SK-N-SH (cell line): ENCODE measurements around the gene EFNB1. TPM values are rescaled to one million over a fixed set of nuclear protein-coding genes. Genes with fewer than 3 reads are reported as not detected.
"Not testable (repeated sequence)": the region's sequence is repeated elsewhere in the genome, so short reads cannot be mapped to it uniquely, and the experiment has no call there.

Experiments used
- CTCF ChIA-PET: fragments of 300-600, 350-600 bp; formaldehyde crosslinking; extraction: SDS; loops from one replicate; lab custom pipeline; 2021; lab: Yijun Ruan, JAX
- POLR2A ChIA-PET: fragments of 350-600 bp; sonication (Branson Sonifier 250); formaldehyde crosslinking; extraction: SDS; loops from one replicate; lab custom pipeline; 2020; ENCODE audit warnings: antibody characterized with exemption, inconsistent platforms; lab: Yijun Ruan, JAX
- DNase-seq: peaks from one replicate; pipeline ENCODE4 v3.0.0; 2012
- H2AFZ ChIP-seq: fragments of 200-600 bp; sonication (generic); 2 replicates; pipeline ENCODE4 v1.8.1; 2016; ENCODE audit warnings: antibody characterized with exemption, mild to moderate bottlenecking, low read depth
- H3F3A ChIP-seq: fragments of 200-600 bp; sonication (generic); replicated peaks from 2 replicates; pipeline ENCODE3; 2016; ENCODE audit warnings: antibody characterized with exemption, mild to moderate bottlenecking; ENCODE audit not compliant: insufficient read depth
- H3K27ac ChIP-seq, 2 experiments: fragments of 200-500 bp in 1 of 2; fragments of 200-600 bp in 1 of 2; sonication (Bioruptor generic) in 1 of 2; sonication (generic), shearing (Covaris generic) in 1 of 2; 2 replicates each; pipeline versions ENCODE4 v1.5.1 to v1.6.1; 2014 to 2016; ENCODE audit warnings: low read depth in 2 of 2, inconsistent platforms in 1 of 2, low read length in 1 of 2, mild to moderate bottlenecking in 1 of 2, mixed read lengths in 1 of 2
- H3K27me3 ChIP-seq: fragments of 200-600 bp; sonication (generic), shearing (Covaris generic); 2 replicates; pipeline ENCODE4 v1.6.1; 2016; ENCODE audit warnings: mixed run types; ENCODE audit not compliant: insufficient read depth
- H3K36me3 ChIP-seq, 2 experiments: fragments of 200-500 bp in 1 of 2; fragments of 200-600 bp in 1 of 2; sonication (Bioruptor generic) in 1 of 2; sonication (generic) in 1 of 2; replicated peaks in 1 of 2; 2 replicates each; pipeline versions ENCODE3 to v1.5.1; 2014 to 2016; ENCODE audit warnings: low read length in 1 of 2, mild to moderate bottlenecking in 1 of 2; ENCODE audit not compliant: insufficient read depth in 2 of 2, control insufficient read depth in 1 of 2
- H3K4me1 ChIP-seq, 2 experiments: fragments of 200-500 bp in 1 of 2; fragments of 200-600 bp in 1 of 2; sonication (Bioruptor generic) in 1 of 2; sonication (generic), shearing (Covaris generic) in 1 of 2; 2 replicates each; pipeline versions ENCODE4 v1.5.1 to v1.6.1; 2014 to 2016; ENCODE audit warnings: low read depth in 1 of 2, low read length in 1 of 2, mixed run types in 1 of 2; ENCODE audit not compliant: insufficient read depth in 2 of 2, control insufficient read depth in 1 of 2
- H3K4me2 ChIP-seq: fragments of 200-600 bp; sonication (generic), shearing (Covaris generic); 2 replicates; pipeline ENCODE4 v1.6.1; 2017; ENCODE audit warnings: mixed run types
- H3K4me3 ChIP-seq, 2 experiments: fragments of 200-500 bp in 1 of 2; fragments of 200-600 bp in 1 of 2; sonication (Bioruptor generic) in 1 of 2; sonication (generic), shearing (Covaris generic) in 1 of 2; 2 replicates each; pipeline versions ENCODE4 v1.5.1 to v1.8.1; 2014 to 2016; ENCODE audit warnings: low read depth in 2 of 2, inconsistent platforms in 1 of 2, low read length in 1 of 2, mild to moderate bottlenecking in 1 of 2, mixed read lengths in 1 of 2, moderate library complexity in 1 of 2
- H3K79me2 ChIP-seq: fragments of 200-600 bp; sonication (generic); 2 replicates; pipeline ENCODE4 v1.8.1; 2017; ENCODE audit warnings: mild to moderate bottlenecking; ENCODE audit not compliant: insufficient read depth
- H3K9ac ChIP-seq: fragments of 200-600 bp; sonication (generic); 2 replicates; pipeline ENCODE4 v1.6.1; 2017; ENCODE audit warnings: mixed run types
- H3K9me2 ChIP-seq: fragments of 200-600 bp; sonication (generic); 2 replicates; pipeline ENCODE4 v1.6.1; 2017; ENCODE audit warnings: mixed run types
- H3K9me3 ChIP-seq: fragments of 200-600 bp; sonication (generic); 2 replicates; pipeline ENCODE4 v1.6.1; 2017; ENCODE audit warnings: mixed run types, mild to moderate bottlenecking, moderate library complexity
- H4K20me1 ChIP-seq: fragments of 200-600 bp; sonication (generic); 2 replicates; pipeline ENCODE4 v1.6.1; 2017; ENCODE audit warnings: mild to moderate bottlenecking, mixed run types; ENCODE audit not compliant: insufficient read depth
- CHD2 ChIP-seq: fragments of 150-350 bp; IDR thresholded peaks from 2 replicates; pipeline ENCODE4 v1.6.1; 2018; ENCODE audit warnings: low read length; ENCODE audit not compliant: partially characterized antibody
- ELF1 ChIP-seq: IDR thresholded peaks from 2 replicates; pipeline ENCODE4 v1.4.0; 2012
- EP300 ChIP-seq, 2 experiments: IDR thresholded peaks; 2 replicates each; pipeline versions ENCODE4 v1.4.0 to v1.6.1; 2012; ENCODE audit warnings: borderline replicate concordance in 1 of 2, low read depth in 1 of 2, low read length in 1 of 2
- FOSL2 ChIP-seq: IDR thresholded peaks from 2 replicates; pipeline ENCODE4 v1.4.0; 2012; ENCODE audit warnings: low read depth, mild to moderate bottlenecking, moderate library complexity, borderline replicate concordance
- FOXJ3 ChIP-seq: sonication (generic); formaldehyde crosslinking; IDR thresholded peaks from 2 replicates; pipeline ENCODE4 v1.5.1; 2020; ENCODE audit warnings: mild to moderate bottlenecking, missing genetic modification reagents
- GATA2 ChIP-seq: sonication (generic); formaldehyde crosslinking; IDR thresholded peaks from 2 replicates; pipeline ENCODE4 v1.5.0; 2020; ENCODE audit warnings: mild to moderate bottlenecking, missing genetic modification reagents
- MEF2A ChIP-seq: IDR thresholded peaks from 2 replicates; pipeline ENCODE4 v1.4.0; 2012; ENCODE audit warnings: low read depth, borderline replicate concordance
- MXI1 ChIP-seq: IDR thresholded peaks from 2 replicates; pipeline ENCODE4 v1.6.1; 2012; ENCODE audit warnings: mild to moderate bottlenecking, low read depth, low read length, improper control_type of control experiment
- NFIC ChIP-seq: IDR thresholded peaks from 2 replicates; pipeline ENCODE4 v1.4.0; 2012; ENCODE audit warnings: borderline replicate concordance
- NRF1 ChIP-seq: IDR thresholded peaks from 2 replicates; pipeline ENCODE4 v1.6.1; 2012; ENCODE audit warnings: low read depth, mild to moderate bottlenecking, low read length
- RAD21 ChIP-seq: IDR thresholded peaks from 2 replicates; pipeline ENCODE4 v1.6.1; 2012; ENCODE audit warnings: mild to moderate bottlenecking, low read length
- RFX5 ChIP-seq: IDR thresholded peaks from 2 replicates; pipeline ENCODE4 v1.6.1; 2012; ENCODE audit warnings: mild to moderate bottlenecking, improper control_type of control experiment, low read length
- RXRA ChIP-seq: IDR thresholded peaks from 2 replicates; pipeline ENCODE4 v1.4.0; 2012; ENCODE audit warnings: low read depth, mild to moderate bottlenecking, borderline replicate concordance
- TAF1 ChIP-seq: IDR thresholded peaks from 2 replicates; pipeline ENCODE4 v1.6.1; 2012; ENCODE audit warnings: low read depth, mild to moderate bottlenecking, low read length, moderate library complexity, borderline replicate concordance
- TCF12 ChIP-seq: IDR thresholded peaks from 2 replicates; pipeline ENCODE4 v1.4.0; 2012
- YY1 ChIP-seq: IDR thresholded peaks from 2 replicates; pipeline ENCODE4 v1.4.0; 2012; ENCODE audit warnings: low read depth, mild to moderate bottlenecking
- WGBS: methylation state at CpG from one replicate; pipeline ENCODE4 v1.1.6; 2017; ENCODE audit warnings: low lambda C conversion rate; 5-methylcytosine and 5-hydroxymethylcytosine counted together
- polyA plus RNA-seq, 3 experiments: library from polyadenylated mRNA; depleted of rRNA; stranded (reverse); fragments of >200 nt; gene quantifications; 2 replicates each; pipeline ENCODE4 v1.2.3, GENCODE V29; 2012
- TF ChIP-seq, protein P1 (sequence below): fragments of 200-600 bp; sonication (generic); IDR thresholded peaks from 2 replicates; pipeline ENCODE4 v1.6.1; 2017; ENCODE audit warnings: antibody characterized with exemption, mild to moderate bottlenecking, moderate library complexity
- TF ChIP-seq, protein P2 (sequence below): IDR thresholded peaks from 2 replicates; pipeline ENCODE4 v1.6.1; 2012; ENCODE audit warnings: mild to moderate bottlenecking, low read depth, low read length, moderate library complexity
- TF ChIP-seq, protein P3 (sequence below): IDR thresholded peaks from 2 replicates; pipeline ENCODE4 v1.4.0; 2012; ENCODE audit warnings: low read depth, borderline replicate concordance

The EFNB1 gene
- polyA plus RNA-seq, 1 of the 3 experiments (the other 2 are of a cell fraction), result 8.4 TPM

DNA sequence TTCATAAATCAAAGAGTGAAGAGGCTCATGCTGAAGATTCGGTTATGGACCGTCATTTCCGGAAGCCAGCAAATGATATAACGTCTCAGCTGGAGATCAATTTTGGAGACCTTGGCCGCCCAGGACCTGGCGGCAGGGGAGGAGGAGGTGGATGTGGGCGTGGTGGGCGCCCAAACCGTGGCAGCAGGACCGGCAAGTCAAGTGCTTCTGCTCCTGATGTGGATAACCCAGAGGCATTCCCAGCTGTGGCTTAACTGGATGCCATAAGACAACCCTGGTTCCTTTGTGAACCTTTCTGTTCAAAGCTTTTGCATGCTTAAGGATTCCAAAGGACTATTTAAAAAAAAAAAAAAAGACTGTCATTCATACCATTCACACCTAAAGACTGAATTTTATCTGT is 44.0 kb upstream of the EFNB1 start:
- H3K4me3 ChIP-seq, result no peak overlapping the region
- H3K36me3 ChIP-seq, result no peaks in the 10 kb centered on the region
- no peaks in the 10 kb centered on the region for H3K4me1 ChIP-seq
- H2AFZ ChIP-seq, result no peak overlapping the region
- no peak overlapping the region for H3K4me2 ChIP-seq
- H3K9ac ChIP-seq, result no peak overlapping the region
- H4K20me1 ChIP-seq, result no peaks in the 10 kb centered on the region
- TF ChIP-seq, protein P1, sequence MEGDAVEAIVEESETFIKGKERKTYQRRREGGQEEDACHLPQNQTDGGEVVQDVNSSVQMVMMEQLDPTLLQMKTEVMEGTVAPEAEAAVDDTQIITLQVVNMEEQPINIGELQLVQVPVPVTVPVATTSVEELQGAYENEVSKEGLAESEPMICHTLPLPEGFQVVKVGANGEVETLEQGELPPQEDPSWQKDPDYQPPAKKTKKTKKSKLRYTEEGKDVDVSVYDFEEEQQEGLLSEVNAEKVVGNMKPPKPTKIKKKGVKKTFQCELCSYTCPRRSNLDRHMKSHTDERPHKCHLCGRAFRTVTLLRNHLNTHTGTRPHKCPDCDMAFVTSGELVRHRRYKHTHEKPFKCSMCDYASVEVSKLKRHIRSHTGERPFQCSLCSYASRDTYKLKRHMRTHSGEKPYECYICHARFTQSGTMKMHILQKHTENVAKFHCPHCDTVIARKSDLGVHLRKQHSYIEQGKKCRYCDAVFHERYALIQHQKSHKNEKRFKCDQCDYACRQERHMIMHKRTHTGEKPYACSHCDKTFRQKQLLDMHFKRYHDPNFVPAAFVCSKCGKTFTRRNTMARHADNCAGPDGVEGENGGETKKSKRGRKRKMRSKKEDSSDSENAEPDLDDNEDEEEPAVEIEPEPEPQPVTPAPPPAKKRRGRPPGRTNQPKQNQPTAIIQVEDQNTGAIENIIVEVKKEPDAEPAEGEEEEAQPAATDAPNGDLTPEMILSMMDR, result no peak
- TF ChIP-seq, protein P2, sequence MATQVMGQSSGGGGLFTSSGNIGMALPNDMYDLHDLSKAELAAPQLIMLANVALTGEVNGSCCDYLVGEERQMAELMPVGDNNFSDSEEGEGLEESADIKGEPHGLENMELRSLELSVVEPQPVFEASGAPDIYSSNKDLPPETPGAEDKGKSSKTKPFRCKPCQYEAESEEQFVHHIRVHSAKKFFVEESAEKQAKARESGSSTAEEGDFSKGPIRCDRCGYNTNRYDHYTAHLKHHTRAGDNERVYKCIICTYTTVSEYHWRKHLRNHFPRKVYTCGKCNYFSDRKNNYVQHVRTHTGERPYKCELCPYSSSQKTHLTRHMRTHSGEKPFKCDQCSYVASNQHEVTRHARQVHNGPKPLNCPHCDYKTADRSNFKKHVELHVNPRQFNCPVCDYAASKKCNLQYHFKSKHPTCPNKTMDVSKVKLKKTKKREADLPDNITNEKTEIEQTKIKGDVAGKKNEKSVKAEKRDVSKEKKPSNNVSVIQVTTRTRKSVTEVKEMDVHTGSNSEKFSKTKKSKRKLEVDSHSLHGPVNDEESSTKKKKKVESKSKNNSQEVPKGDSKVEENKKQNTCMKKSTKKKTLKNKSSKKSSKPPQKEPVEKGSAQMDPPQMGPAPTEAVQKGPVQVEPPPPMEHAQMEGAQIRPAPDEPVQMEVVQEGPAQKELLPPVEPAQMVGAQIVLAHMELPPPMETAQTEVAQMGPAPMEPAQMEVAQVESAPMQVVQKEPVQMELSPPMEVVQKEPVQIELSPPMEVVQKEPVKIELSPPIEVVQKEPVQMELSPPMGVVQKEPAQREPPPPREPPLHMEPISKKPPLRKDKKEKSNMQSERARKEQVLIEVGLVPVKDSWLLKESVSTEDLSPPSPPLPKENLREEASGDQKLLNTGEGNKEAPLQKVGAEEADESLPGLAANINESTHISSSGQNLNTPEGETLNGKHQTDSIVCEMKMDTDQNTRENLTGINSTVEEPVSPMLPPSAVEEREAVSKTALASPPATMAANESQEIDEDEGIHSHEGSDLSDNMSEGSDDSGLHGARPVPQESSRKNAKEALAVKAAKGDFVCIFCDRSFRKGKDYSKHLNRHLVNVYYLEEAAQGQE, result no peak
- TF ChIP-seq MXI1 (no peak), FOSL2 (no peak), GATA2 (CRISPR knock-in tag) (no peak), CHD2 (no peak), NFIC (no peak), EP300 (IDR thresholded peaks at IDR 0.05; ENCODE audit: borderline replicate concordance in 1 of 2, low read depth in 1 of 2, low read length in 1 of 2) (no peak), RFX5 (no peak), FOXJ3 (no peak), RXRA (no peak), TAF1 (no peak), YY1 (no peak), ELF1 (no peak), TCF12 (no peak), MEF2A (no peak), NRF1 (no peak), RAD21 (no peak)
- TF ChIP-seq, protein P3, sequence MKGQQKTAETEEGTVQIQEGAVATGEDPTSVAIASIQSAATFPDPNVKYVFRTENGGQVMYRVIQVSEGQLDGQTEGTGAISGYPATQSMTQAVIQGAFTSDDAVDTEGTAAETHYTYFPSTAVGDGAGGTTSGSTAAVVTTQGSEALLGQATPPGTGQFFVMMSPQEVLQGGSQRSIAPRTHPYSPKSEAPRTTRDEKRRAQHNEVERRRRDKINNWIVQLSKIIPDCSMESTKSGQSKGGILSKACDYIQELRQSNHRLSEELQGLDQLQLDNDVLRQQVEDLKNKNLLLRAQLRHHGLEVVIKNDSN, result no peak
- no peaks in the 10 kb centered on the region for H3K79me2 ChIP-seq
- H3K9me3 ChIP-seq, result no peaks in the 10 kb centered on the region
- H3K27ac ChIP-seq, result no peak overlapping the region
- no peaks in the 10 kb centered on the region; the same call in 1 of the 2 replicates for H3K27me3 ChIP-seq
- H3K9me2 ChIP-seq, result no peaks in the 10 kb centered on the region
- DNase-seq, result no peak
- ChIA-PET POLR2A (no interaction called here), CTCF (no interaction called here)
- no peaks in the 10 kb centered on the region for H3F3A ChIP-seq
- 12% methylated on average over 10 of the region's 10 CpGs for WGBS

DNA sequence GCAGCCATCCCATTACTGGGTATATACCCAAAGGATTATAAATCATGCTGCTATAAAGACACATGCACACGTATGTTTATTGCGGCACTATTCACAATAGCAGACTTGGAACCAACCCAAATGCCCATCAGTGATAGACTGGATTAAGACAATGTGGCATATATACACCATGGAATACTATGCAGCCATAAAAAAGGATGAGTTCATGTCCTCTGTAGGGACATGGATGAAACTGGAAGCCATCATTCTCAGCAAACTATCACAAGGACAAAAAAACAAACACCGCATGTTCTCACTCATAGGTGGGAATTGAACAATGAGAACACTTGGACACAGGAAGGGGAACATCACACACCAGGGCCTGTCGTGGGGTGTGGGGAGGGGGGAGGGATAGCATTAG is 42.2 kb upstream of the EFNB1 start:
- H2AFZ ChIP-seq, H3K36me3 ChIP-seq, CTCF ChIA-PET, H3K9me2 ChIP-seq, H3K4me2 ChIP-seq, H3K9ac ChIP-seq, H3F3A ChIP-seq, H3K9me3 ChIP-seq, H3K4me1 ChIP-seq, H3K4me3 ChIP-seq, H3K27me3 ChIP-seq, H4K20me1 ChIP-seq, DNase-seq, H3K27ac ChIP-seq, H3K79me2 ChIP-seq, POLR2A ChIA-PET: not testable (repeated sequence)
- 15% methylated on average over 4 of the region's 4 CpGs for WGBS
